ENCODE results near the gene SPIRE2. TPM values are rescaled to one million over a fixed set of nuclear protein-coding genes. Genes with fewer than 3 reads are reported as not detected.

SPIRE2 gene
- total and polyA plus RNA-seq, 2 of the 13 experiments (the other 11 are each of a cell fraction or from before 2014, with no cell fraction given): 13.3 to 37.5 TPM

- TF ChIP-seq SALL1 (CRISPR knock-in tag; IDR thresholded peaks at IDR 0.05): peak; percentile 85
- TF ChIP-seq ZNF282 (IDR thresholded peaks at IDR 0.05; ENCODE audit: partially characterized antibody): no peak
- TF ChIP-seq, protein P1, sequence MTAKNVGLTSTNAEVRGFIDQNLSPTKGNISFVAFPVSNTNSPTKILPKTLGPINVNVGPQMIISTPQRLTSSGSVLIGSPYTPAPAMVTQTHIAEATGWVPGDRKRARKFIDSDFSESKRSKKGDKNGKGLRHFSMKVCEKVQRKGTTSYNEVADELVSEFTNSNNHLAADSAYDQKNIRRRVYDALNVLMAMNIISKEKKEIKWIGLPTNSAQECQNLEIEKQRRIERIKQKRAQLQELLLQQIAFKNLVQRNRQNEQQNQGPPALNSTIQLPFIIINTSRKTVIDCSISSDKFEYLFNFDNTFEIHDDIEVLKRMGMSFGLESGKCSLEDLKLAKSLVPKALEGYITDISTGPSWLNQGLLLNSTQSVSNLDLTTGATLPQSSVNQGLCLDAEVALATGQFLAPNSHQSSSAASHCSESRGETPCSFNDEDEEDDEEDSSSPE (CRISPR knock-in tag; IDR thresholded peaks at IDR 0.05): peak; percentile 74; the same call in 1 of the 2 replicates
- TF ChIP-seq RXRA (CRISPR knock-in tag; IDR thresholded peaks at IDR 0.05): no peak; the same call in none of the 2 replicates
- TF ChIP-seq PHF8 (CRISPR knock-in tag; IDR thresholded peaks at IDR 0.05): no peak
- TF ChIP-seq ZNF569 (CRISPR knock-in tag; IDR thresholded peaks at IDR 0.05; ENCODE audit: borderline replicate concordance): peak; percentile 84; the same call in 1 of the 2 replicates
- peak; percentile 45 for TF ChIP-seq ZNF672 (CRISPR knock-in tag; IDR thresholded peaks at IDR 0.05)
- no peak for TF ChIP-seq ZNF138 (CRISPR knock-in tag; IDR thresholded peaks at IDR 0.05; ENCODE audit: low read depth)
- peak; percentile 26; the same call in 1 of the 2 replicates for TF ChIP-seq TSC22D2 (CRISPR knock-in tag; IDR thresholded peaks at IDR 0.05; ENCODE audit: borderline replicate concordance)
- peak; percentile 50 for TF ChIP-seq CBX1 (IDR thresholded peaks at IDR 0.05; ENCODE audit: low read depth)
- TF ChIP-seq ZNF614 (CRISPR knock-in tag; IDR thresholded peaks at IDR 0.05; ENCODE audit: borderline replicate concordance): peak; percentile 81
- TF ChIP-seq CSRNP2 (CRISPR knock-in tag; conservative IDR thresholded peaks at IDR 0.05; ENCODE audit: low read depth): no peak
- TF ChIP-seq RBAK (CRISPR knock-in tag; IDR thresholded peaks at IDR 0.05): no peak
- no peak for TF ChIP-seq ZBTB8A (CRISPR knock-in tag; IDR thresholded peaks at IDR 0.05; ENCODE audit: borderline replicate concordance, low read depth)
- TF ChIP-seq FOXA3 (CRISPR knock-in tag; IDR thresholded peaks at IDR 0.05): peak; percentile 51
- TF ChIP-seq ZNF264 (CRISPR knock-in tag; IDR thresholded peaks at IDR 0.05): no peak
- no peak for TF ChIP-seq ZNF562 (CRISPR knock-in tag; IDR thresholded peaks at IDR 0.05; ENCODE audit: borderline replicate concordance)
- peak; percentile 61 for TF ChIP-seq MIXL1 (CRISPR knock-in tag; IDR thresholded peaks at IDR 0.05)
- TF ChIP-seq, protein P2, sequence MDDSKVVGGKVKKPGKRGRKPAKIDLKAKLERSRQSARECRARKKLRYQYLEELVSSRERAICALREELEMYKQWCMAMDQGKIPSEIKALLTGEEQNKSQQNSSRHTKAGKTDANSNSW (CRISPR knock-in tag; IDR thresholded peaks at IDR 0.05; ENCODE audit: borderline replicate concordance): 0 out of 2 replicates have a peak, but pooled peaks have one; percentile 22
- TF ChIP-seq FOXP4 (CRISPR knock-in tag; IDR thresholded peaks at IDR 0.05): peak; percentile 59
- no peak for TF ChIP-seq ZEB1 (IDR thresholded peaks at IDR 0.05; ENCODE audit: insufficient replicate concordance, low read depth)
- no peak for TF ChIP-seq PAWR (CRISPR knock-in tag; IDR thresholded peaks at IDR 0.05; ENCODE audit: borderline replicate concordance)
- TF ChIP-seq MTF2 (CRISPR knock-in tag; IDR thresholded peaks at IDR 0.05; ENCODE audit: borderline replicate concordance): no peak
- no peak; the same call in 1 of the 2 replicates for TF ChIP-seq ZNF790 (CRISPR knock-in tag; IDR thresholded peaks at IDR 0.05; ENCODE audit: borderline replicate concordance)
Measured at GRCh38 chr16:89918453-89919347, 90.4 kb downstream of the SPIRE2 start, which contains the start of gene MC1R (continued).

Measured in HepG2 (cell line).